T-cell (primary cell): ENCODE measurements around the gene STIM2. TPM values are rescaled to one million over a fixed set of nuclear protein-coding genes. Genes with fewer than 3 reads are reported as not detected.

ENCODE experiments used
- ATAC-seq, 4 experiments: fragments of 200-7000 bp in 3 of 4; fragments of 150-1000 bp in 1 of 4; cut with Tn5 transposase; replicated peaks in 1 of 4; 1 replicate in 3 of 4; 2 replicates in 1 of 4; pipeline ENCODE4 v1.10.0; 2021; ENCODE audit warnings: moderate library complexity in 3 of 4, mild to moderate bottlenecking in 2 of 4, moderate number of reproducible peaks in 1 of 4
- CTCF ChIA-PET, 2 donors: fragments of 300-600 bp; sonication (Branson Sonifier 250); formaldehyde crosslinking; loops; one replicate each; lab custom pipeline; 2022; ENCODE audit warnings: antibody characterized with exemption in 2 of 2; lab: Charles Lee
- POLR2A ChIA-PET, 2 donors: fragments of 300-600 bp; sonication (Branson Sonifier 250); formaldehyde crosslinking; loops; one replicate each; lab custom pipeline; 2022; ENCODE audit warnings: antibody characterized with exemption in 2 of 2; lab: Charles Lee
- DNase-seq, 35 experiments: peaks; one replicate each; pipeline versions ENCODE4 v3.0.0 to v3.0.0-alpha.2; 2013 to 2023
- H3K27ac ChIP-seq: one replicate; pipeline ENCODE4 v1.5.1; 2013; ENCODE audit warnings: low read length
- H3K27me3 ChIP-seq, 2 experiments: replicated peaks in 1 of 2; 1 replicate in 1 of 2; 2 replicates in 1 of 2; pipeline versions ENCODE4 v1.6.1 to v1.7.0; 2013; ENCODE audit warnings: low read length in 1 of 2, mixed read lengths in 1 of 2; ENCODE audit not compliant: control insufficient read depth in 2 of 2, insufficient read depth in 2 of 2; ENCODE audit errors: extremely low read depth in 1 of 2
- H3K36me3 ChIP-seq, 2 donors: 1 replicate in 1 of 2; 2 replicates in 1 of 2; pipeline versions ENCODE4 v1.6.1 to v1.7.0; 2013; ENCODE audit warnings: low read length in 1 of 2; ENCODE audit not compliant: control insufficient read depth in 2 of 2, insufficient read depth in 1 of 2; ENCODE audit errors: extremely low read depth in 1 of 2
- H3K4me1 ChIP-seq, 2 experiments: 1 replicate in 1 of 2; 2 replicates in 1 of 2; pipeline versions ENCODE4 v1.6.1 to v1.7.0; 2013; ENCODE audit warnings: low read length in 2 of 2, mixed read lengths in 1 of 2; ENCODE audit not compliant: insufficient read depth in 2 of 2, control insufficient read depth in 1 of 2; ENCODE audit errors: extremely low read depth in 1 of 2
- H3K4me3 ChIP-seq, 2 donors: 1 replicate in 1 of 2; 2 replicates in 1 of 2; pipeline versions ENCODE4 v1.5.1 to v1.7.0; 2013; ENCODE audit warnings: mild to moderate bottlenecking in 2 of 2, low read length in 1 of 2, moderate library complexity in 1 of 2; ENCODE audit not compliant: control insufficient read depth in 1 of 2; ENCODE audit errors: extremely low read depth in 1 of 2
- H3K9me3 ChIP-seq: 2 replicates; pipeline ENCODE4 v1.7.0; 2013
- H3K27ac Mint-ChIP-seq, 2 donors: one replicate each; pipeline ENCODE4 v1.8.0; 2020 to 2021; ENCODE audit warnings: mild to moderate bottlenecking in 2 of 2, mixed read lengths in 2 of 2
- H3K27me3 Mint-ChIP-seq, 2 donors: one replicate each; pipeline ENCODE4 v1.8.0; 2021 to 2022; ENCODE audit warnings: mixed read lengths in 2 of 2
- H3K36me3 Mint-ChIP-seq: one replicate; pipeline ENCODE4 v1.8.0; 2021; ENCODE audit warnings: mixed read lengths
- H3K4me1 Mint-ChIP-seq, 3 donors: one replicate each; pipeline ENCODE4 v1.8.0; 2020 to 2022; ENCODE audit warnings: mixed read lengths in 3 of 3, mild to moderate bottlenecking in 1 of 3
- H3K4me3 Mint-ChIP-seq, 3 donors: one replicate each; pipeline ENCODE4 v1.8.0; 2020 to 2022; ENCODE audit warnings: mild to moderate bottlenecking in 3 of 3, mixed read lengths in 3 of 3, moderate library complexity in 3 of 3
- H3K9me3 Mint-ChIP-seq, 3 donors: one replicate each; pipeline ENCODE4 v1.8.0; 2020 to 2022; ENCODE audit warnings: mixed read lengths in 3 of 3
- WGBS: methylation state at CpG from one replicate; pipeline ENCODE4 v1.1.5; 2013; ENCODE audit warnings: missing lambda C conversion rate; ENCODE audit not compliant: insufficient coverage; 5-methylcytosine and 5-hydroxymethylcytosine counted together
- total RNA-seq, 35 experiments: library from RNA in 6 of 35; stranded (reverse) in 6 of 35; fragments of 120-200 nt in 1 of 35; gene quantifications; one replicate each; pipeline versions ENCODE4 v1.2.1 to v1.2.4 and lab custom pipeline; 2013 to 2026

The STIM2 gene
- total RNA-seq, 5 donors from 2014 or later (not counting 1 experiment from before 2014, with no cell fraction given) = 67.9 to 98.7 (median 75.2) TPM

DNA sequence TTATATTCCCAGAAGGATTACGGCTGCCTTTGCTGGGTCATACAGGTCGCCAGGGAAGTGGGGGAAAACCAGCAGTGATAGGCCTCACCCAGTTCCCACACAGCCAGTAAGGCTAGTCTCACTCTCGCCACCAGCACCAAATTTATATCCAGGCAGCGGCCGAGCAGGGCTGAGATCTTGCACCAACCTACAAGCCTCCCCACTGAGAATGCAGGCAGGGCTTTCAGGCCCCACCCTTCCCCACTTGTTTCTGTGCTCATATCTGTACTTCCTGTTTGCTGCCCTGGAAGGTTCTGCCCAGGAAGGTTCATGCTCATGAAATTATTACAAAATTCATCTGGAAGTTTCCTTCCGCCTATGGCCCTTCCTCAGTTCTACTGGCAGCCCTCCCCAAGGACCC is 179.7 kb downstream of the STIM2 start:
- DNase-seq = no peak

DNA sequence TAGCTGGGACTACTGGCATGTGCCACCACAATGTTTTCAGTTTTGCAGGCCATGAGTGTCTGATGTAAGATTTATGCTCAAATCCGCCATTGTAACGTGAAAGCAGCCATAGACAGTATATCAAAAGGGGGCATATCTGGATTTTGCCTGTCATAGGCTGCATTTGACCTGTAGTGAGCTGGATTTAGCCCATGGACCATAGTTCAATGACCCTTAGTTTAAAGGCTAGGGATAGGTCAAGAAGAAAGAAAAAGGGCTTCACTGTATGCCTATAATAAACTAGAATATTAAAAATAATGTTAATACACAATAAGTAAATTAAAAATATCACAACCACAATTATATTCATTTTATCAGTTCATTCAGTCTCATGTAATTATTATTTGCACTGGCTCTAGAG is 181.8 kb downstream of the STIM2 start:
- ChIA-PET CTCF (no interaction called here), POLR2A (no interaction called here)
- H3K9me3 Mint-ChIP-seq = peaks cover 2 to 15% (median 4%) of the 10 kb centered on the region in 3 donors
- Histone ChIP-seq H3K27ac (no peak overlapping the region), H3K9me3 (no peaks in the 10 kb centered on the region), H3K4me3 (no peak overlapping the region), H3K4me1 (peaks cover 2 to 6% of the 10 kb centered on the region in 2 experiments), H3K36me3 (no peaks in the 10 kb centered on the region), H3K27me3 (peaks cover 0 to 9% of the 10 kb centered on the region in 2 experiments)
- ATAC-seq = no peak
- H3K27ac Mint-ChIP-seq = no peak overlapping the region
- H3K36me3 Mint-ChIP-seq = peaks cover 9% of the 10 kb centered on the region
- 69% methylated on average over 2 of the region's 2 CpGs for WGBS
- no peak for DNase-seq
- H3K4me3 Mint-ChIP-seq = no peak overlapping the region
- H3K4me1 Mint-ChIP-seq = peaks cover 5 to 9% (median 6%) of the 10 kb centered on the region in 3 donors
- H3K27me3 Mint-ChIP-seq = peaks cover 30 to 31% of the 10 kb centered on the region in 2 donors

More for the DNA sequence above, 179.7 kb downstream of the STIM2 start:
- H3K4me3 ChIP-seq = no peak overlapping the region
- H3K27me3 ChIP-seq = peaks cover 0 to 4% of the 10 kb centered on the region in 2 experiments
- H3K9me3 ChIP-seq = peaks cover 3% of the 10 kb centered on the region
- peaks cover 21 to 24% of the 10 kb centered on the region in 2 donors for H3K27me3 Mint-ChIP-seq
- H3K4me3 Mint-ChIP-seq = no peak overlapping the region
- POLR2A ChIA-PET = no interaction called here
- H3K4me1 ChIP-seq = peaks cover 2 to 6% of the 10 kb centered on the region in 2 experiments
- no peak overlapping the region for H3K27ac ChIP-seq
- H3K36me3 ChIP-seq = no peaks in the 10 kb centered on the region
- 73% methylated on average over 4 of the region's 6 CpGs for WGBS
- no peak overlapping the region for H3K27ac Mint-ChIP-seq
- ATAC-seq = no peak
- peaks cover 5 to 9% (median 6%) of the 10 kb centered on the region in 3 donors for H3K4me1 Mint-ChIP-seq
- peaks cover 2 to 26% (median 4%) of the 10 kb centered on the region in 3 donors for H3K9me3 Mint-ChIP-seq
- H3K36me3 Mint-ChIP-seq = peaks cover 9% of the 10 kb centered on the region
- CTCF ChIA-PET = no interaction called here

GRCh38 chr4:27043200-27043599 is 182.6 kb downstream of the STIM2 start:
- no peak overlapping the region for H3K4me3 Mint-ChIP-seq
- DNase-seq (no peak), ATAC-seq (no peak)
- H3K36me3 Mint-ChIP-seq = peaks cover 9% of the 10 kb centered on the region
- no CpG with 5 or more reads among the region's 1 CpG for WGBS
- peaks cover 6 to 9% (median 6%) of the 10 kb centered on the region in 3 donors for H3K4me1 Mint-ChIP-seq
- Histone ChIP-seq H3K36me3 (no peaks in the 10 kb centered on the region), H3K27me3 (peaks cover 0 to 13% of the 10 kb centered on the region in 2 experiments), H3K9me3 (no peaks in the 10 kb centered on the region), H3K4me1 (peaks cover 2 to 6% of the 10 kb centered on the region in 2 experiments), H3K27ac (no peak overlapping the region), H3K4me3 (no peak overlapping the region)
- H3K27me3 Mint-ChIP-seq = peaks cover 31% of the 10 kb centered on the region in 2 donors
- H3K9me3 Mint-ChIP-seq = peaks cover 0 to 15% (median 2%) of the 10 kb centered on the region in 3 donors
- ChIA-PET POLR2A (no interaction called here), CTCF (no interaction called here)
- H3K27ac Mint-ChIP-seq = no peak overlapping the region

DNA sequence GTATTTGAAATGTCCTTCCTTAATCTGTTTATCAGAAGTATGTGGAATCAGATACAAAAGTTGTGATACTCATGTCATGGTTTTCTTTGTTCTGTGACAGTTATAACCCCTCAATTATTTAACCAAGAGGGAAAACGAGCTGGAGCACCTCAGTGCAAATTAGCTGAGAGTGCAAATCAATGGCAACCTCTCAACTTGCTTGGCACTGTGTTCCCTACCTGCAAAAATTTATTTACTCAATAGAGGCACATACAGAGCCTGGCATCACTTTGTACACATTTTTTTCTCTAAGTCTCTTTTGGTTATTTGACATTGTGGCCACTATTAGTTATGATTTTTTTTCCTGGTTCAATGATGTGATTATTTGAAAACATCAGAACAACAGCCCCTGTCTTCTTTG is 186.2 kb downstream of the STIM2 start:
- H3K4me1 ChIP-seq = peaks cover 0 to 3% of the 10 kb centered on the region in 2 experiments
- Mint-ChIP-seq H3K4me3 (no peak overlapping the region), H3K4me1 (peaks cover 4 to 8% (median 5%) of the 10 kb centered on the region in 3 donors), H3K9me3 (peaks cover 0 to 15% (median 2%) of the 10 kb centered on the region in 3 donors), H3K36me3 (peaks cover 9% of the 10 kb centered on the region), H3K27me3 (peaks cover 47 to 51% of the 10 kb centered on the region in 2 donors), H3K27ac (no peak overlapping the region)
- H3K9me3 ChIP-seq = no peaks in the 10 kb centered on the region
- no peak overlapping the region for H3K27ac ChIP-seq
- DNase-seq (no peak), ATAC-seq (no peak)
- no peaks in the 10 kb centered on the region for H3K36me3 ChIP-seq
- POLR2A ChIA-PET = interaction anchor here in 1 of 2 donors (0.8 kb wide), 1 partner anchor 9 kb away, joined by 3 read pairs; no protein-coding TSS in a partner anchor
- no CpG with 5 or more reads among the region's 1 CpG for WGBS
- H3K4me3 ChIP-seq = no peak overlapping the region
- peaks cover 0 to 32% of the 10 kb centered on the region in 2 experiments for H3K27me3 ChIP-seq
- CTCF ChIA-PET = interaction anchor here in 1 of 2 donors (1.3 kb wide), 1 partner anchor 10 kb away, joined by 5 read pairs; no protein-coding TSS in a partner anchor

GRCh38 chr4:27048429-27049238 is 188.0 kb downstream of the STIM2 start:
- Histone ChIP-seq H3K4me1 (peaks cover 0 to 3% of the 10 kb centered on the region in 2 experiments), H3K36me3 (no peaks in the 10 kb centered on the region), H3K27me3 (peaks cover 0 to 31% of the 10 kb centered on the region in 2 experiments), H3K4me3 (peak overlapping the region in 1 of 2 donors; percentile 46), H3K27ac (no peak overlapping the region), H3K9me3 (no peaks in the 10 kb centered on the region)
- peak overlapping the region; percentile 18 to 53 (median 50) for H3K4me3 Mint-ChIP-seq
- WGBS = 27% methylated on average over 8 of the region's 19 CpGs
- H3K9me3 Mint-ChIP-seq = peaks cover 0 to 13% (median 2%) of the 10 kb centered on the region in 3 donors
- H3K27ac Mint-ChIP-seq = peak overlapping the region in 1 of 2 donors; percentile 17
- ATAC-seq (peak in 1 of 4 experiments; percentile 40), DNase-seq (peak in 1 of 35 experiments; percentile 35)
- H3K4me1 Mint-ChIP-seq = peaks cover 4 to 8% (median 5%) of the 10 kb centered on the region in 3 donors
- peaks cover 7% of the 10 kb centered on the region for H3K36me3 Mint-ChIP-seq
- H3K27me3 Mint-ChIP-seq = peaks cover 43 to 57% of the 10 kb centered on the region in 2 donors
- ChIA-PET CTCF (interaction anchor here (0.6 to 1.5 kb wide), 3 partner anchors 11 to 1309 kb away, joined by 3 to 7 read pairs (median 3); no protein-coding TSS in a partner anchor), POLR2A (no interaction called here)

DNA sequence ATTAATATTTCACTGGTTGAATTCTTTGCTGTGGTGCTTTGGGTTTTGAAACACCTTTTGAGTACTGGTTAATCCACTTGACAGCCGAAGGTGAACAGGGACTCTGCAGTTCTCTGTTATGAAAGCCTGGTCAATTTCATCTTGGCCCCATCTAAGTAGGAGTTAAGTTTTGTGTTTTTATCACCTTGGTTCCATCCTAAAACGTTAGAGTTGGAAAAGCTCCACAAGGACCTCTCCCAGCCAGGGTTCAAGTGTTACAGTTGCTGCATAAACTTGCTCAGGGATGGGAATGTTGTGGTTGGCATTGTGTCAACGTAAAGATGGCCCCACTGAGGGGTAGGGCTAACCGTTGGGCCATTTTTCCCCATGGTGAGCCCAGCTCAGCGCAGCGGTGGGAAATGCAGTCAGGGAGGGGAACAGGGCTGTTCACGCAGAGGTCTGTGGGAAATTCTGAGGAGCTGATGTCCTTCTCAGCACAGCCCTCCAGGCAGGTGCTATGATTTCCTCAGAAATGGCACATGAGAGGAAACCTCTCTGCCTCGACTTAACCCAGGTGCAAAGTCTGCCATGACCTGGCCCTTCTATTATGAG is 188.7 kb downstream of the STIM2 start:
- ChIA-PET POLR2A (no interaction called here), CTCF (interaction anchor here in 1 of 2 donors (1.5 kb wide), 1 partner anchor 12 kb away, joined by 7 read pairs; no protein-coding TSS in a partner anchor)
- peaks cover 0 to 29% of the 10 kb centered on the region in 2 experiments for H3K27me3 ChIP-seq
- no peaks in the 10 kb centered on the region for H3K36me3 ChIP-seq
- H3K27me3 Mint-ChIP-seq = peaks cover 41 to 57% of the 10 kb centered on the region in 2 donors
- H3K9me3 ChIP-seq = no peaks in the 10 kb centered on the region
- peaks cover 0 to 3% of the 10 kb centered on the region in 2 experiments for H3K4me1 ChIP-seq
- no peak for ATAC-seq
- no peak overlapping the region for H3K27ac Mint-ChIP-seq
- no peak overlapping the region for H3K4me3 ChIP-seq
- H3K4me3 Mint-ChIP-seq = no peak overlapping the region
- peaks cover 4% of the 10 kb centered on the region for H3K36me3 Mint-ChIP-seq
- DNase-seq = no peak
- WGBS = 58% methylated on average over 5 of the region's 8 CpGs
- peaks cover 0 to 6% (median 0%) of the 10 kb centered on the region in 3 donors for H3K9me3 Mint-ChIP-seq
- no peak overlapping the region for H3K27ac ChIP-seq
- H3K4me1 Mint-ChIP-seq = peaks cover 4 to 8% (median 5%) of the 10 kb centered on the region in 3 donors
